ENCODE measurements around the gene MRTO4.

DNA sequence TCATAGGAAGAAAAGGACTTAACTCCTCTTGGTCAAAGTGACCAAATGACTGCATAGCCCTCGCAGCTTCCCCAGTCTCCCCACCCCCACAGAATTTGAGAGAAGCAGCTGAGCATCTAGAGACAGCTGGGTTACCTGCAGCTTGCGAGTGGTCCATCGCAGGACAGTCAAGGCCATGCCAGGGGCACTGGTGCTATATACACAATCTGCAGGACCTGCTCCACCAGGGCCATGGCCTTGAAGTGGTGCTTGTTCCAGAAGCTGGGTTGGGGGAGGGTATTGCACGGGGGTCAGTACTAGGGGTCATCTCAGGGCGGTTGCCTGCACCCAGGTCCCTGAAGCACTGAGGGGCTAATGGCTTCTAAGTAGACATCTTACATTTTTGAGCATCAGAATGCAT lies 10.4 kb downstream of the MRTO4 start:
- TF ChIP-seq, protein P1, sequence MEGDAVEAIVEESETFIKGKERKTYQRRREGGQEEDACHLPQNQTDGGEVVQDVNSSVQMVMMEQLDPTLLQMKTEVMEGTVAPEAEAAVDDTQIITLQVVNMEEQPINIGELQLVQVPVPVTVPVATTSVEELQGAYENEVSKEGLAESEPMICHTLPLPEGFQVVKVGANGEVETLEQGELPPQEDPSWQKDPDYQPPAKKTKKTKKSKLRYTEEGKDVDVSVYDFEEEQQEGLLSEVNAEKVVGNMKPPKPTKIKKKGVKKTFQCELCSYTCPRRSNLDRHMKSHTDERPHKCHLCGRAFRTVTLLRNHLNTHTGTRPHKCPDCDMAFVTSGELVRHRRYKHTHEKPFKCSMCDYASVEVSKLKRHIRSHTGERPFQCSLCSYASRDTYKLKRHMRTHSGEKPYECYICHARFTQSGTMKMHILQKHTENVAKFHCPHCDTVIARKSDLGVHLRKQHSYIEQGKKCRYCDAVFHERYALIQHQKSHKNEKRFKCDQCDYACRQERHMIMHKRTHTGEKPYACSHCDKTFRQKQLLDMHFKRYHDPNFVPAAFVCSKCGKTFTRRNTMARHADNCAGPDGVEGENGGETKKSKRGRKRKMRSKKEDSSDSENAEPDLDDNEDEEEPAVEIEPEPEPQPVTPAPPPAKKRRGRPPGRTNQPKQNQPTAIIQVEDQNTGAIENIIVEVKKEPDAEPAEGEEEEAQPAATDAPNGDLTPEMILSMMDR (IDR thresholded peaks at IDR 0.05; ENCODE audit: insufficient read depth, low read length, poor library complexity, severe bottlenecking): no peak
- no peak for TF ChIP-seq EZH2phosphoT487 (conservative IDR thresholded peaks at IDR 0.05; ENCODE audit: low read length)

Data from SU-DHL-6 (cell line).